ENCODE measurements around the gene TCERG1L. TPM values are rescaled to one million over a fixed set of nuclear protein-coding genes. Genes with fewer than 3 reads are reported as not detected.

The TCERG1L gene
- total and polyA plus RNA-seq, 9 of the 15 experiments (the other 6 are each of a cell fraction or from before 2014, with no cell fraction given): not detected

DNA sequence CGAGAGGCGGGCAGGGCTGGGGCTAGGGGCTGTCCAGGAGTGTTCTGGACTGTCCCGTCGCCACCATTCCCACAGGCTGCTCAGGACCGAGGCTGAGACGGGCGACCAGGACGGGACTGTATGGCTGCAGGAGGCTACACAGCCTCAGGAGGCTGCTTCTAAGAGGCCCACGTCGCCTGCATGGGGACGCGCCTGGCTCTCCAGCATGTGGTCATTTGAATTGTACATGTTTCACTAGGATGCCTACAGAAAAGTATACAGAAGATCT is 216.3 kb downstream of the TCERG1L start:
- Histone ChIP-seq H3K9ac (ENCODE audit: insufficient read depth in 1 of 2, low read depth in 2 of 2, low read length in 2 of 2) (no peak overlapping the region), H3K27ac (ENCODE audit: extremely low read depth, low read depth, low read length) (no peak overlapping the region), H3K4me1 (replicated peaks in 1 of 2; ENCODE audit: control insufficient read depth in 2 of 2, insufficient read depth in 2 of 2, low read length in 2 of 2) (no peaks in the 10 kb centered on the region), H3K27me3 (ENCODE audit: control insufficient read depth in 2 of 2, insufficient read depth in 2 of 2, low read length in 2 of 2) (peaks cover 0 to 29% of the 10 kb centered on the region in 2 experiments; a peak in 3 of 5 replicates), H3K36me3 (ENCODE audit: control insufficient read depth, insufficient read depth, low read length) (no peaks in the 10 kb centered on the region), H2AFZ (ENCODE audit: low read depth, low read length) (no peak overlapping the region), H4K20me1 (replicated peaks; ENCODE audit: control insufficient read depth, insufficient read depth, low read length) (no peaks in the 10 kb centered on the region), H3K4me3 (no peak overlapping the region), H3K4me2 (ENCODE audit: insufficient read depth, low read length) (no peak overlapping the region), H3K9me3 (replicated peaks; ENCODE audit: control insufficient read depth, insufficient read depth, low read depth, low read length) (no peaks in the 10 kb centered on the region), H3K9me1 (ENCODE audit: control insufficient read depth, insufficient read depth, low read length) (no peaks in the 10 kb centered on the region), H3K79me2 (ENCODE audit: control insufficient read depth, insufficient read depth, low read length) (no peaks in the 10 kb centered on the region)
- ATAC-seq: no peak
- FAIRE-seq: no peak
- POLR2A ChIA-PET: no interaction called here
- in situ Hi-C loops (cut with MboI) (no loop called here), intact Hi-C loops (cut with micrococcal nuclease) (no loop called here)
- WGBS (ENCODE audit: insufficient coverage, low coverage, missing lambda C conversion rate): 0% methylated on average over 8 of the region's 12 CpGs
- no peak for TF ChIP-seq MCM3 (IDR thresholded peaks at IDR 0.05)
- no peak for TF ChIP-seq GTF2E2 (tag; IDR thresholded peaks at IDR 0.05)
- no peak for TF ChIP-seq ELF2 (CRISPR knock-in tag; IDR thresholded peaks at IDR 0.05)
- TF ChIP-seq ZNF764 (CRISPR knock-in tag; IDR thresholded peaks at IDR 0.05; ENCODE audit: low read depth): no peak
- TF ChIP-seq, protein P1, sequence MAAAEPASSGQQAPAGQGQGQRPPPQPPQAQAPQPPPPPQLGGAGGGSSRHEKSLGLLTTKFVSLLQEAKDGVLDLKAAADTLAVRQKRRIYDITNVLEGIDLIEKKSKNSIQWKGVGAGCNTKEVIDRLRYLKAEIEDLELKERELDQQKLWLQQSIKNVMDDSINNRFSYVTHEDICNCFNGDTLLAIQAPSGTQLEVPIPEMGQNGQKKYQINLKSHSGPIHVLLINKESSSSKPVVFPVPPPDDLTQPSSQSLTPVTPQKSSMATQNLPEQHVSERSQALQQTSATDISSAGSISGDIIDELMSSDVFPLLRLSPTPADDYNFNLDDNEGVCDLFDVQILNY (CRISPR knock-in tag; IDR thresholded peaks at IDR 0.05): no peak
- no peak for TF ChIP-seq KLF13 (tag; IDR thresholded peaks at IDR 0.05; ENCODE audit: borderline replicate concordance, low read depth)
- no peak for TF ChIP-seq PRPF4 (IDR thresholded peaks at IDR 0.05; ENCODE audit: insufficient read depth, low read depth, low read length, poor library complexity, severe bottlenecking)
- TF ChIP-seq NCOA6 (IDR thresholded peaks at IDR 0.05): no peak
- no peak for TF ChIP-seq GABPB1 (CRISPR knock-in tag; IDR thresholded peaks at IDR 0.05)
- TF ChIP-seq SMARCA5 (IDR thresholded peaks at IDR 0.05): no peak
- TF ChIP-seq ATF7 (IDR thresholded peaks at IDR 0.05): no peak
- TF ChIP-seq, protein P2, sequence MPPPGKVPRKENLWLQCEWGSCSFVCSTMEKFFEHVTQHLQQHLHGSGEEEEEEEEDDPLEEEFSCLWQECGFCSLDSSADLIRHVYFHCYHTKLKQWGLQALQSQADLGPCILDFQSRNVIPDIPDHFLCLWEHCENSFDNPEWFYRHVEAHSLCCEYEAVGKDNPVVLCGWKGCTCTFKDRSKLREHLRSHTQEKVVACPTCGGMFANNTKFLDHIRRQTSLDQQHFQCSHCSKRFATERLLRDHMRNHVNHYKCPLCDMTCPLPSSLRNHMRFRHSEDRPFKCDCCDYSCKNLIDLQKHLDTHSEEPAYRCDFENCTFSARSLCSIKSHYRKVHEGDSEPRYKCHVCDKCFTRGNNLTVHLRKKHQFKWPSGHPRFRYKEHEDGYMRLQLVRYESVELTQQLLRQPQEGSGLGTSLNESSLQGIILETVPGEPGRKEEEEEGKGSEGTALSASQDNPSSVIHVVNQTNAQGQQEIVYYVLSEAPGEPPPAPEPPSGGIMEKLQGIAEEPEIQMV (tag; conservative IDR thresholded peaks at IDR 0.05; ENCODE audit: low read depth): no peak
- no peak for TF ChIP-seq BRCA1 (IDR thresholded peaks at IDR 0.05)
- TF ChIP-seq BRCA1 (CRISPR knock-in tag; IDR thresholded peaks at IDR 0.05): no peak
- TF ChIP-seq, protein P3, sequence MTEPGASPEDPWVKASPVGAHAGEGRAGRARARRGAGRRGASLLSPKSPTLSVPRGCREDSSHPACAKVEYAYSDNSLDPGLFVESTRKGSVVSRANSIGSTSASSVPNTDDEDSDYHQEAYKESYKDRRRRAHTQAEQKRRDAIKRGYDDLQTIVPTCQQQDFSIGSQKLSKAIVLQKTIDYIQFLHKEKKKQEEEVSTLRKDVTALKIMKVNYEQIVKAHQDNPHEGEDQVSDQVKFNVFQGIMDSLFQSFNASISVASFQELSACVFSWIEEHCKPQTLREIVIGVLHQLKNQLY (CRISPR knock-in tag; conservative IDR thresholded peaks at IDR 0.05): no peak
- no peak for TF ChIP-seq IFI16 (CRISPR knock-in tag; IDR thresholded peaks at IDR 0.05)
- no peak for TF ChIP-seq HDAC1 (IDR thresholded peaks at IDR 0.05)
- TF ChIP-seq MTA3 (IDR thresholded peaks at IDR 0.05; ENCODE audit: borderline replicate concordance): no peak
- no TSS peak for BruUV-seq (replicated peaks)
- CTCF ChIA-PET (ENCODE audit: low intra/inter-chr PET ratio): no interaction called here
- DNase-seq (ENCODE audit: extremely low read depth in 1 of 4, low spot score in 3 of 4): no peak
